ENCODE data around the gene COQ10A. TPM values are rescaled to one million over a fixed set of nuclear protein-coding genes. Genes with fewer than 3 reads are reported as not detected.

Gene COQ10A
- total and polyA plus RNA-seq, 2 of the 13 experiments (the other 11 are each of a cell fraction or from before 2014, with no cell fraction given): 21.0 to 37.3 TPM

DNA sequence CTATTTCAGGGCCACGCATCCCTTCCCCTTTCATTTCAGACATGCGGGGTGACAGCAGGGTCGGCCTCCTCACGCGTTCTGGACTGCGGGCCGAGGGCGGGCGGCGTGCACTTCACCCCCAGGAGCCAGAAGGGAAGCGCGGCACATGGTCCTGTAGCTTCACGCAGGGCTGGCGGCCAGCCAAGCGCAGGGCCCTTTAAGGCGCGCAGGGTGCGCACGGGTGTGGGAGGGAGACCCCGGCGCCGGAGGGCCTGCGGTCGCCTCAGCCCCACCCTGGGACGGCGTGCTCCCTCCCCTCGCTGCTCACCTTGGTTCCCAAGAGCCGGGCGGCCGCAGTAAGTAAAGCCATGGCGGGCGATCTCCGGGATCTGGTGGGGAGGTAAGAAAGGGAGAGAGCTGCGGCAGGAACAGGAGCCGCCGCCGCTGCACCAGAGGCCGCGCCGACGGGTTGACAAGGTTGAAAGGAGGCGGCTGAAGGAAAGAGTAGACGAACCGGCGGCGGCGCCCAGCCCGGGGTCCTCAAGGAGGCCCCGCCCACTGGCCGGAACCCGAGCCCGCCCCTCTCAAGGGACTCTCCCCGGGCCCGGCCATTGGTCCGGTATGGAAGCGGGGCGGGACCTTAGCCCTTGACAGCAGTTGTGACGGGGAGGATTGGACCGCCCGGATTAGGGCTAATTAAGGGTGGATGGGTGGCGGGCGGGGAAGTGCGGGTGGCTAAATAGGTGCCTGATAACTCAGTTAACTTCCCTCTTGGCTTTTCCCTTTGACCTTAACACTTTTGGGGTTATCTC, 33.3 kb downstream of the COQ10A start, which contains the start of gene CS (continued):
- TF ChIP-seq FOXK1 (CRISPR knock-in tag; IDR thresholded peaks at IDR 0.05; ENCODE audit: borderline replicate concordance, low read depth): no peak
- no peak; the same call in 1 of the 2 replicates for TF ChIP-seq ZNF558 (CRISPR knock-in tag; IDR thresholded peaks at IDR 0.05; ENCODE audit: borderline replicate concordance)
- TF ChIP-seq, protein P1, sequence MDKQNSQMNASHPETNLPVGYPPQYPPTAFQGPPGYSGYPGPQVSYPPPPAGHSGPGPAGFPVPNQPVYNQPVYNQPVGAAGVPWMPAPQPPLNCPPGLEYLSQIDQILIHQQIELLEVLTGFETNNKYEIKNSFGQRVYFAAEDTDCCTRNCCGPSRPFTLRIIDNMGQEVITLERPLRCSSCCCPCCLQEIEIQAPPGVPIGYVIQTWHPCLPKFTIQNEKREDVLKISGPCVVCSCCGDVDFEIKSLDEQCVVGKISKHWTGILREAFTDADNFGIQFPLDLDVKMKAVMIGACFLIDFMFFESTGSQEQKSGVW (CRISPR knock-in tag; IDR thresholded peaks at IDR 0.05; ENCODE audit: borderline replicate concordance): no peak
- 0 out of 2 replicates have a peak, but pooled peaks have one; percentile 30 for TF ChIP-seq ZNF280B (CRISPR knock-in tag; IDR thresholded peaks at IDR 0.05; ENCODE audit: borderline replicate concordance)
- TF ChIP-seq, protein P2, sequence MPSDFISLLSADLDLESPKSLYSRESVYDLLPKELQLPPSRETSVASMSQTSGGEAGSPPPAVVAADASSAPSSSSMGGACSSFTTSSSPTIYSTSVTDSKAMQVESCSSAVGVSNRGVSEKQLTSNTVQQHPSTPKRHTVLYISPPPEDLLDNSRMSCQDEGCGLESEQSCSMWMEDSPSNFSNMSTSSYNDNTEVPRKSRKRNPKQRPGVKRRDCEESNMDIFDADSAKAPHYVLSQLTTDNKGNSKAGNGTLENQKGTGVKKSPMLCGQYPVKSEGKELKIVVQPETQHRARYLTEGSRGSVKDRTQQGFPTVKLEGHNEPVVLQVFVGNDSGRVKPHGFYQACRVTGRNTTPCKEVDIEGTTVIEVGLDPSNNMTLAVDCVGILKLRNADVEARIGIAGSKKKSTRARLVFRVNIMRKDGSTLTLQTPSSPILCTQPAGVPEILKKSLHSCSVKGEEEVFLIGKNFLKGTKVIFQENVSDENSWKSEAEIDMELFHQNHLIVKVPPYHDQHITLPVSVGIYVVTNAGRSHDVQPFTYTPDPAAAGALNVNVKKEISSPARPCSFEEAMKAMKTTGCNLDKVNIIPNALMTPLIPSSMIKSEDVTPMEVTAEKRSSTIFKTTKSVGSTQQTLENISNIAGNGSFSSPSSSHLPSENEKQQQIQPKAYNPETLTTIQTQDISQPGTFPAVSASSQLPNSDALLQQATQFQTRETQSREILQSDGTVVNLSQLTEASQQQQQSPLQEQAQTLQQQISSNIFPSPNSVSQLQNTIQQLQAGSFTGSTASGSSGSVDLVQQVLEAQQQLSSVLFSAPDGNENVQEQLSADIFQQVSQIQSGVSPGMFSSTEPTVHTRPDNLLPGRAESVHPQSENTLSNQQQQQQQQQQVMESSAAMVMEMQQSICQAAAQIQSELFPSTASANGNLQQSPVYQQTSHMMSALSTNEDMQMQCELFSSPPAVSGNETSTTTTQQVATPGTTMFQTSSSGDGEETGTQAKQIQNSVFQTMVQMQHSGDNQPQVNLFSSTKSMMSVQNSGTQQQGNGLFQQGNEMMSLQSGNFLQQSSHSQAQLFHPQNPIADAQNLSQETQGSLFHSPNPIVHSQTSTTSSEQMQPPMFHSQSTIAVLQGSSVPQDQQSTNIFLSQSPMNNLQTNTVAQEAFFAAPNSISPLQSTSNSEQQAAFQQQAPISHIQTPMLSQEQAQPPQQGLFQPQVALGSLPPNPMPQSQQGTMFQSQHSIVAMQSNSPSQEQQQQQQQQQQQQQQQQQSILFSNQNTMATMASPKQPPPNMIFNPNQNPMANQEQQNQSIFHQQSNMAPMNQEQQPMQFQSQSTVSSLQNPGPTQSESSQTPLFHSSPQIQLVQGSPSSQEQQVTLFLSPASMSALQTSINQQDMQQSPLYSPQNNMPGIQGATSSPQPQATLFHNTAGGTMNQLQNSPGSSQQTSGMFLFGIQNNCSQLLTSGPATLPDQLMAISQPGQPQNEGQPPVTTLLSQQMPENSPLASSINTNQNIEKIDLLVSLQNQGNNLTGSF (CRISPR knock-in tag; IDR thresholded peaks at IDR 0.05): no peak
- peak; percentile 49; the same call in 1 of the 2 replicates for TF ChIP-seq ZNF746 (CRISPR knock-in tag; IDR thresholded peaks at IDR 0.05)
- peak; percentile 70; the same call in 1 of the 2 replicates for TF ChIP-seq ZNF354B (CRISPR knock-in tag; IDR thresholded peaks at IDR 0.05)
- TF ChIP-seq NCOR1 (IDR thresholded peaks at IDR 0.05; ENCODE audit: borderline replicate concordance, low read length): no peak
- peak; percentile 60 for TF ChIP-seq ESRRA (CRISPR knock-in tag; IDR thresholded peaks at IDR 0.05; ENCODE audit: low read depth)
- 0 out of 2 replicates have a peak, but pooled peaks have one; percentile 38 for TF ChIP-seq ZNF776 (CRISPR knock-in tag; IDR thresholded peaks at IDR 0.05)
- no peak for TF ChIP-seq HMGA1 (CRISPR knock-in tag; conservative IDR thresholded peaks at IDR 0.05)
- no peak for TF ChIP-seq SOX13 (IDR thresholded peaks at IDR 0.05)
- TF ChIP-seq SOX13 (CRISPR knock-in tag; conservative IDR thresholded peaks at IDR 0.05 in 1 of 2, IDR thresholded peaks at IDR 0.05 in 1 of 2): no peak
- TF ChIP-seq TBP (CRISPR knock-in tag; IDR thresholded peaks at IDR 0.05): no peak
- no peak for TF ChIP-seq ELF3 (CRISPR knock-in tag; IDR thresholded peaks at IDR 0.05)
- no peak for TF ChIP-seq THAP8 (CRISPR knock-in tag; IDR thresholded peaks at IDR 0.05; ENCODE audit: borderline replicate concordance)
- TF ChIP-seq ZNF549 (CRISPR knock-in tag; IDR thresholded peaks at IDR 0.05): no peak
- no peak for TF ChIP-seq ATF7 (IDR thresholded peaks at IDR 0.05)
- no peak for TF ChIP-seq ATF7 (CRISPR knock-in tag; IDR thresholded peaks at IDR 0.05)
- no peak for TF ChIP-seq SETDB1 (CRISPR knock-in tag; IDR thresholded peaks at IDR 0.05; ENCODE audit: borderline replicate concordance)
- peak; percentile 72 for TF ChIP-seq SAP130 (CRISPR knock-in tag; IDR thresholded peaks at IDR 0.05; ENCODE audit: low read depth)
- 0 out of 2 replicates have a peak, but pooled peaks have one; percentile 11 for TF ChIP-seq ZIK1 (CRISPR knock-in tag; IDR thresholded peaks at IDR 0.05; ENCODE audit: borderline replicate concordance, low read depth)

Data from HepG2 (cell line).